ENCODE measurements around the gene KATNAL1. TPM values are rescaled to one million over a fixed set of nuclear protein-coding genes. Genes with fewer than 3 reads are reported as not detected.
"Not testable (repeated sequence)": the region's sequence is repeated elsewhere in the genome, so short reads cannot be mapped to it uniquely, and the experiment has no call there.

Gene KATNAL1
- total RNA-seq, 2 donors from 2014 or later: 25.0 to 25.8 TPM

DNA sequence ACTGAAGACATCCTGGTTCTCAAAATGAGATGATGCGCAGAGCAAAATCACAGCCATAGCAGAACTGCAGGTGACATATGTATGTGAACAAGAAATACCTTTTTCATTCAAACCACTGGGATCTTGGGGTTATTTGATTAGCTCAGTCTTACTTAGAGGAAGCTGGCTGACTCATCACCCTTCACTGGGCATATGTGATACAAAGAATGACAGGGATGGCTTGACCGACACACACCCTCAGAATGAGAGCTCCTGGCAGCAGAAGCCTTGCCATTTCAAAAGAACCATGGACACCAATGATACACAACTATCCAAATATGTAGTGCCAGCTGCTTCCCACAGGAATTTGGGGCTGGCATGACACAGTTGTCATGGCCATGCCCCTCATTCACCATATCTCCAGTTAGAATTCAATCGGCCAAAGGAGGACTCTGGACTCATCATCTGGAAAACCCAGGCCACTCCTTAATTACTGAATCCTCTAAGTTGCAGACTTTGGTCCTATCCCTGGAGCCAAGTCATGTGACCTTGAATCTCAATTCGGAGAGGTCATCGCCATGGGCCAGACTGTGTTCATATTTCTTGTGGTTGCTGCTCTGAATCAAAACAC lies 115.8 kb downstream of the KATNAL1 start:
- Mint-ChIP-seq H3K4me1 (no peaks in the 10 kb centered on the region), H3K27me3 (no peaks in the 10 kb centered on the region), H3K4me3 (no peak overlapping the region), H3K27ac (no peak overlapping the region), H3K9me3 (no peaks in the 10 kb centered on the region), H3K36me3 (ENCODE audit: low read depth) (no peaks in the 10 kb centered on the region)
- ATAC-seq (replicated peaks): peak; percentile 35

DNA sequence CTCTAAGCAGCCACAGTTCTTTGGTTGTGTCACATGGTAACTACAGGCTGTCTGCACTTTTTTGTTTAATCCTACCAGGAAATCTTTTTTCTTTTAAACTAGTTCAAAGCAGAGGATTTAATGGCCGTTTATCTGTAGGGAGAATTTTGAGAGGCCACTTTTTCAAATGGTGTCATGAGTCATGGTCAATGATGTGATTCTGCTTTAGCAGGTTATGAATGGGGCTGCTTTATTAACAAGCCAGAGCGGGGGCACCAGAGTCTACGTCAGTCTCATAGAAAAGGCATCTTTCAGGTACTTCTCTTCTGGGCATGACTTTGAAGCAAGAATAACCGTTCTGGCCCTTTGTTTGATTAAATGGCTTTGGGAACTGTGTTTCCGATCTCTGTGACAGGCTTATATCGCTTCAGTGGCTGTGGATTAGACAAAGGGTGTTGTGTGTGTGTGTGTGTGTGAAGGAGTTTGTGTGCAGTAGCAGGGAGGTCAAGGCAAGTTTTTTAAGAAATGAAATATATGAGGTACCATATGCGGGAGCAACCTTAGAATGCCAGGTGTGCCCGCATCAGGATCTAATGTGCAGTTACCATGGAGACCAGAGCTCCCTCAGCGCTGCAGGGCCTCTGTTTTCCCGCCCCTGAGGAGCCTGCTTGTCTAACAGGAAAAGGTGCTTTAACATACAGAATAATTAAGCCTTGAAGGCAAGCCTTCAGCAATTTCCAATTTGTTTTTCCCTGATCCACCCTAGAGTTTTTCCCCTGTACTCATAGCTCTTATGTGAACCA lies 120.5 kb downstream of the KATNAL1 start:
- Mint-ChIP-seq H3K27ac (no peak overlapping the region), H3K4me3 (no peak overlapping the region), H3K9me3 (peaks cover 6% of the 10 kb centered on the region)

DNA sequence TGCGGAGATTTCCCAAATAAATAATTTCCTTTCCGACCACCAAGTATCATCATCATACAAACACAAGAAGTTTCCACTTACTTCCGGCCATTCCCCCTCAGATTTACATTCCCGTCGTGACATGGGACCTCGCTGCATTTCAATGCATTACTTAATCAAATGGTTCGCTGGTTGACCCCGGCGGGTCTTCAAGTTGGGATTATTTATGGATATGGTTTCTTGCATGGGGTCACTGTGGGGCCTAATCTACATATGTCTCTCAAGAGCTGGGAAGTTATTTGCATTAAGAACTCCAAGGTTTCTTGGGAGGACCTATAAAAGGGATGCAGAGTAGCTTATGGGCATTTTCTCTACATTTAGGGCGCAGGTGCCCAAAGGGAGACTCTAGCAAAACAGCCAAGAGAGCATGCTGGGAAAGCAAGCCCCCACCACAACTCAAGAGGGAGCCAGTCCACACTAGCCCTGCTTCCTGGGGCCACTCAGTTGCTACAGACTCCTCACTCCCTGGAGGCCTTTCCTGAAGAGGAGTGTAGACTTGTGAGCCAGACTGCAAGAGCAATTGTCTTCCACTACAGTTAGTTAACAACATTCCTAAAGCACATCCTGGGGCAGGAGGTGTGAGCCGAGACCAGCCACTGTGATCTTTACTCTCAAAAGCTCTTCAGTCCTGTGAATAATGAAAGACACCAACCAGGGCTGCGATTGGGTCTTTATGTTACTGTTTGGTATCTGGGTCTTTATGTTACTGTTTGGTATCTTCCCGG lies 125.3 kb downstream of the KATNAL1 start:
- Mint-ChIP-seq H3K27me3 (no peaks in the 10 kb centered on the region), H3K4me1 (no peaks in the 10 kb centered on the region), H3K4me3 (no peak overlapping the region), H3K9me3 (peaks cover 6% of the 10 kb centered on the region), H3K27ac (no peak overlapping the region), H3K36me3 (ENCODE audit: low read depth) (no peaks in the 10 kb centered on the region)
- ATAC-seq (replicated peaks): no peak

More for the DNA sequence above, 120.5 kb downstream of the KATNAL1 start:
- ATAC-seq (replicated peaks): no peak
- Mint-ChIP-seq H3K36me3 (ENCODE audit: low read depth) (no peaks in the 10 kb centered on the region), H3K27me3 (no peaks in the 10 kb centered on the region), H3K4me1 (no peaks in the 10 kb centered on the region)

GRCh38 chr13:30179597-30180276 lies 127.6 kb downstream of the KATNAL1 start:
- Mint-ChIP-seq H3K27ac (no peak overlapping the region), H3K9me3 (no peaks in the 10 kb centered on the region), H3K36me3 (ENCODE audit: low read depth) (no peaks in the 10 kb centered on the region), H3K27me3 (no peaks in the 10 kb centered on the region), H3K4me3 (no peak overlapping the region), H3K4me1 (no peaks in the 10 kb centered on the region)
- no peak for ATAC-seq (replicated peaks)

DNA sequence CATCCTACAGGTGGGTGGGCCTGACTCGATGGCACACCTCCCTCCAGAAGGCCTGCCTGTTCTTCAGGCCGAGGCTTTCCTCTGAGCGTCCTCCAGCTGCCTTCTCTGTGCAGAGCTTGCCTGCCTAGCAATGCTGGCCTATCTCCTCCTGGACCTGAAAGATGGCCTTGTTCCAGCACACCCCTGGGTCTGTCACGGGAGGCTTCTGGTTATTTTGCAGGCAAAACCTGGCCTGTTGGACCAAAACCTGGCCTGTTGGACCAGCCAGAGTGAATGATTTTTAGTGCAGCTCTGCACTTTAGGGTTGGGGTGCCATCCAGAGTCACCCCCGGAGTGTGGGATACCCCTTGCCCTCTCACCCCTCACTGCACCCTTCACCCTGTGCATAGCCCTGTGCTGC lies 128.4 kb downstream of the KATNAL1 start:
- no peaks in the 10 kb centered on the region for H3K4me1 Mint-ChIP-seq
- no peak overlapping the region for H3K4me3 Mint-ChIP-seq
- H3K27me3 Mint-ChIP-seq: no peaks in the 10 kb centered on the region
- ATAC-seq (replicated peaks): no peak
- H3K36me3 Mint-ChIP-seq (ENCODE audit: low read depth): no peaks in the 10 kb centered on the region
- no peaks in the 10 kb centered on the region for H3K9me3 Mint-ChIP-seq
- no peak overlapping the region for H3K27ac Mint-ChIP-seq

DNA sequence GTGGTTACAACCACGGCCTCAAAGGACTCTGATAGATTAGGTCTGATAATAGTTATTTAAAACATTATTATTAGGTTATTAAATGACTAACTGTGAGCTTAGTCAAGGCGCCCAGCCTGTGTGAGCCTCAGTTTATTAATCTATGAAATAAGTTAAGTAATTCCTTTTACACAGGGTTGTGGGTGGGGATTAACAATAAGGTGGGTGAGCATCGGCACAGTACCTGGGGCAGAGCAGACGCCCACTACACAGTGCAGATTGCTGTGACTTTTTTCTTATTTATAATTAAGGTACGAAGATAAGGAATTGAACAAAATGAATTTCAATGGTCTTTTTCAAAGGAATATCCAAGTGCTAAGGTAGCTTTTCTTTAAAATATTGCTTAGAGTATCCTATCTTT lies 132.2 kb downstream of the KATNAL1 start:
- no peak overlapping the region for H3K4me3 Mint-ChIP-seq
- no peak for ATAC-seq (replicated peaks)
- H3K4me1 Mint-ChIP-seq: no peaks in the 10 kb centered on the region
- H3K27me3 Mint-ChIP-seq: peaks cover 3% of the 10 kb centered on the region
- no peak overlapping the region for H3K27ac Mint-ChIP-seq
- H3K36me3 Mint-ChIP-seq (ENCODE audit: low read depth): no peaks in the 10 kb centered on the region
- no peaks in the 10 kb centered on the region for H3K9me3 Mint-ChIP-seq

DNA sequence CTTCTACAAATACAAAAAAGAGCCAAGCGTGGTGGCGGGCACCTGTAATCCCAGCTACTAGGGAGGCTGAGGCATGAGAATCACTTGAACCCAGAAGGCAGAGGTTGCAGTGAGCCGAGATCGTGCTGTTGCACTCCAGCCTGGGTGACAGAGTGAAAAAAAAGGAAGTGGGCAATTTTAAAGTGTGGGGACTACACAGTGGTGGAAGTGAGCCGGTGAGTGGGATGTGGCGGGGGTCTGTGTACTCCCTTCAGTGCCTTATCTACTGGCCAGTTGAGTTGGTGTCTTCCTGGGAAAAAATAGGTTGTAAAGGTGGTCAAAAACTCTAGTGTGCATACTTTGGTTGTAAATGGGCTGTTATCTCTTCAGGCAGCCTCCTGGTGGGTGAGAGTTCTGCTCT lies 133.1 kb downstream of the KATNAL1 start:
- not testable (repeated sequence) for H3K27ac Mint-ChIP-seq; H3K4me3 Mint-ChIP-seq; H3K27me3 Mint-ChIP-seq; H3K4me1 Mint-ChIP-seq; ATAC-seq (replicated peaks); H3K36me3 Mint-ChIP-seq (ENCODE audit: low read depth); H3K9me3 Mint-ChIP-seq

DNA sequence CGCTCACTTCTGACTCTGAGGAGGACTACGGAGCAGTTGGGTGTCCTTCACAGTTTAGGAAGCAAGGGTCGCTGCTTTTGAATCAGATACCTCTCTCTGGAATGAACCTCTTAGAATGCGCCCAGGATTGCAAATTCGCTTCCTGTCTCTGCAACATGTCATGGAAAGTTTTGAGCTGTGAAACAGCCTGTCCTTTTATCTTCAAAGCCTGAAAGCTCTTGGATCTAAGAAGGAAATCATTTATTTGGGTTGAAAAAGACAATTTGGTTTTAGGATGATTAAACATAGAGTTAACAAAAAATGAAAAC lies 134.1 kb downstream of the KATNAL1 start:
- Mint-ChIP-seq H3K9me3 (no peaks in the 10 kb centered on the region), H3K36me3 (ENCODE audit: low read depth) (no peaks in the 10 kb centered on the region), H3K27me3 (peaks cover 3% of the 10 kb centered on the region), H3K27ac (peak overlapping the region; percentile 33), H3K4me3 (no peak overlapping the region), H3K4me1 (no peaks in the 10 kb centered on the region)
- no peak for ATAC-seq (replicated peaks)

DNA sequence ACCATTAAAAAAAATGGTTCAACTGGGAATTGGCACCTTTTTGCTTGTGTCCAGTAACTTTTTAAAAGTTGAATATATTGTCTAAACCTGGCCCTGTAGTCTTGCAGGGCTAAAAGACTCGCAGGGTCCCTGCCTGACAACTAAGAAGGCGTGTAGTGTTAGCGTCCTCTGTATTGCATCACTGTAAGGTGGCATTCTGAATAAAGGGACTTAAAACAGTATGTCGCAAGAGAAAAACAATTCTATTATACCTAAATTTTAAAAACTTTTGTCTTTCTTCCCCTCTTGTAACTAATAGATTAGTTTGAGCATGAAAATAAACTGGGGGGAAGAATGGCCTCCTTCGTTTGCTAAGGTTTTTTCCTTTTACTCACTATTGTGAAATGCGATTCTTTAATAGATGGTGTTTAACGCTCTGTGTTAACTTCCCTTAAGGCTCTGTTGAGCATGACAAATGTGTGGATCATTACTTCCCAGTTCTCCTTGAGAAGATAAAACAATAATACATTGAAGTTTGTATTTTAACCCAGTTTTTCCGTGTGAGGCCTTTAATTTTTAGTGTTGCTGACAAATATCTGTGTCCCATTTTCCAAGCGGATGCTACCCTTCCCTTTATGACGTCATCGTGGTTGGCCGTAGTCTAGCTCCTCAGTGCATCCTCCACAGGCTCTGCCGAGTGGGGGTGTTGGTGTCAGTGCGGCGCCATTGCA lies 134.6 kb downstream of the KATNAL1 start:
- Mint-ChIP-seq H3K9me3 (no peaks in the 10 kb centered on the region), H3K36me3 (ENCODE audit: low read depth) (no peaks in the 10 kb centered on the region), H3K27me3 (peaks cover 3% of the 10 kb centered on the region), H3K4me3 (no peak overlapping the region), H3K4me1 (no peaks in the 10 kb centered on the region), H3K27ac (no peak overlapping the region)
- no peak for ATAC-seq (replicated peaks)

- H3K9me3 Mint-ChIP-seq: no peaks in the 10 kb centered on the region
- no peak overlapping the region for H3K4me3 Mint-ChIP-seq
- ATAC-seq (replicated peaks): no peak
- no peak overlapping the region for H3K27ac Mint-ChIP-seq
- H3K36me3 Mint-ChIP-seq (ENCODE audit: low read depth): no peaks in the 10 kb centered on the region
- H3K4me1 Mint-ChIP-seq: no peaks in the 10 kb centered on the region
- peaks cover 3% of the 10 kb centered on the region for H3K27me3 Mint-ChIP-seq
Observed at GRCh38 chr13:30170569-30170968, 136.8 kb downstream of the KATNAL1 start.

GRCh38 chr13:30169442-30169841 lies 137.9 kb downstream of the KATNAL1 start:
- H3K27me3 Mint-ChIP-seq: peaks cover 3% of the 10 kb centered on the region
- H3K27ac Mint-ChIP-seq: no peak overlapping the region
- no peak overlapping the region for H3K4me3 Mint-ChIP-seq
- ATAC-seq (replicated peaks): no peak
- H3K9me3 Mint-ChIP-seq: no peaks in the 10 kb centered on the region
- H3K36me3 Mint-ChIP-seq (ENCODE audit: low read depth): no peaks in the 10 kb centered on the region
- H3K4me1 Mint-ChIP-seq: no peaks in the 10 kb centered on the region

DNA sequence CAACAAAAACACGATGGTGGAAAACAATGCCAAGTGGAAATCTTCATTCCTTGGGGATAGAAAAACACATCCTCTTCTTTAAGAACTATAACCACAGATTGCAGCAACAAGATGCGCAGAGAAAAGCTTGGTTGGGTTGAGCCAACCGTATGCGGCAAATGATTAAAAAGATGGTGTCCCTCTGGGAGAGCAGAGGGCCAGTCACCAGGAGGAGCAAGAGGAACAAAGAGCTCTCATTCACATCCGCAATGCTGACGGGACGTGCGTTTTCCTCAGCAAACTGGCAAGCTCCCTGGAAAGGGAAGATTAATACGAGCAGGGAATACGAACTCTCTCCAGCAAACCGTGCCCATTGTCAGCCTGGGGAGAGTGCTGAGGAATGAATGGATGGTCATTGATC lies 141.6 kb downstream of the KATNAL1 start:
- ATAC-seq (replicated peaks): no peak
- Mint-ChIP-seq H3K27ac (no peak overlapping the region), H3K4me3 (no peak overlapping the region), H3K27me3 (peaks cover 2% of the 10 kb centered on the region), H3K4me1 (no peaks in the 10 kb centered on the region), H3K36me3 (ENCODE audit: low read depth) (no peaks in the 10 kb centered on the region), H3K9me3 (no peaks in the 10 kb centered on the region)

DNA sequence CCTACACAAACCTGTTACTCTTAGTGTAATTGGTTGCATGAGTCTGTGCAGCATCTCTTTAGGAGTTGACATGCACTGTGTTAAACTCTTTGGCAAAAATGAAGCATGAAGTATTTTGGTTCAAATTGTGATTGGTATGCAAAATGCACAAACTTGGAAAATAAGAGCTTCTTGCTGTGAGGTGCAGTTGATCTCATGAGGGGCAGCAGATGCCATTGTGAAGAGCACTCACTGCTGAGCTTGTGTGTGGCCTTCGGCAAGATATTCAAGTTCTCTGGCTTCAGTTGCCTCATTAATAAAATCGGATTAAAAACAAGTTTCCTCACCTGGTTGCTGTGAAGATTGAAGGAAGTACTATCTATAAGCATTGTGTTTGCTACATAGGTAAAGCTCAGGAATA lies 142.3 kb downstream of the KATNAL1 start:
- ATAC-seq (replicated peaks): no peak

DNA sequence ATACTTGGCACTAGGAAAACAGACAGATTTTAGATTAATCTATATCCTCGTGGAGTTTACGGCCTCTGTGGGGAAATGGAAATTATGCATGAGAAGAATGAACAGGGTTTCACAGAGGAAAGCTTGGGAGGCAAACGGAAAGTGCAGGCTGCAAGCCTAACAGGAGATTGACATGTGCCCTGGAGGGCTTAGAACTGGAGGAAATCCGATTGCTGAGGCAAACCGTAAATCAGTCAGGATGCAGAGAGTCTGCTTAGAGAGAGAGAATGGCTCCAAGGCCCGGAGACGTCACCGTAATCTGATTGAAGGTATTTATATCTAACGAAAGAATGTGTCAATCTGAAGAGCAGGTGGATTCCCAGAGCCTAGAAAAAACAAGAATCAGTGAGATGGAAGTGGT lies 143.2 kb downstream of the KATNAL1 start:
- no peak for ATAC-seq (replicated peaks)

More for the DNA sequence above, 142.3 kb downstream of the KATNAL1 start:
- H3K36me3 Mint-ChIP-seq (ENCODE audit: low read depth): no peaks in the 10 kb centered on the region
- H3K9me3 Mint-ChIP-seq: no peaks in the 10 kb centered on the region
- no peak overlapping the region for H3K27ac Mint-ChIP-seq
- no peaks in the 10 kb centered on the region for H3K27me3 Mint-ChIP-seq
- peaks cover 5% of the 10 kb centered on the region for H3K4me1 Mint-ChIP-seq
- no peak overlapping the region for H3K4me3 Mint-ChIP-seq

More for the DNA sequence above, 143.2 kb downstream of the KATNAL1 start:
- Mint-ChIP-seq H3K36me3 (ENCODE audit: low read depth) (no peaks in the 10 kb centered on the region), H3K27me3 (no peaks in the 10 kb centered on the region), H3K27ac (no peak overlapping the region), H3K4me3 (no peak overlapping the region), H3K4me1 (peaks cover 11% of the 10 kb centered on the region), H3K9me3 (no peaks in the 10 kb centered on the region)
